Mesodermal cell (in vitro differentiated cells): ENCODE data around the gene MYO3A. TPM values are rescaled to one million over a fixed set of nuclear protein-coding genes. Genes with fewer than 3 reads are reported as not detected.

Experiments
- H3K27ac ChIP-seq: 2 replicates; pipeline ENCODE4 v1.7.0; 2013; ENCODE audit warnings: mild to moderate bottlenecking, low read depth, low read length, moderate library complexity; ENCODE audit not compliant: severe bottlenecking
- H3K36me3 ChIP-seq: 2 replicates; pipeline ENCODE4 v1.7.1; 2013; ENCODE audit warnings: mild to moderate bottlenecking, low read length, moderate library complexity; ENCODE audit not compliant: control insufficient read depth, insufficient read depth
- H3K4me1 ChIP-seq: one replicate; pipeline ENCODE4 v1.7.1; 2013; ENCODE audit warnings: mild to moderate bottlenecking, low read length; ENCODE audit not compliant: insufficient read depth, control insufficient read depth, poor library complexity, severe bottlenecking
- H3K4me3 ChIP-seq: 2 replicates; pipeline ENCODE4 v1.7.0; 2013; ENCODE audit warnings: low read length, control low read depth, mild to moderate bottlenecking; ENCODE audit not compliant: insufficient read depth, poor library complexity, severe bottlenecking; ENCODE audit errors: extremely low read depth
- H3K9me3 ChIP-seq: 2 replicates; pipeline ENCODE4 v1.7.1; 2013; ENCODE audit warnings: mild to moderate bottlenecking, low read length, moderate library complexity; ENCODE audit not compliant: control insufficient read depth
- WGBS, 2 experiments: methylation state at CpG; one replicate each; pipeline ENCODE4 v1.1.5; 2013; ENCODE audit warnings: missing lambda C conversion rate in 2 of 2; ENCODE audit not compliant: insufficient coverage in 2 of 2; 5-methylcytosine and 5-hydroxymethylcytosine counted together
- polyA plus RNA-seq, 2 experiments: library from polyadenylated mRNA; stranded (reverse); fragments of 50-300 nt; gene quantifications; one replicate each; pipeline ENCODE4 v1.2.3, GENCODE V29; 2013

Gene MYO3A, protein sequence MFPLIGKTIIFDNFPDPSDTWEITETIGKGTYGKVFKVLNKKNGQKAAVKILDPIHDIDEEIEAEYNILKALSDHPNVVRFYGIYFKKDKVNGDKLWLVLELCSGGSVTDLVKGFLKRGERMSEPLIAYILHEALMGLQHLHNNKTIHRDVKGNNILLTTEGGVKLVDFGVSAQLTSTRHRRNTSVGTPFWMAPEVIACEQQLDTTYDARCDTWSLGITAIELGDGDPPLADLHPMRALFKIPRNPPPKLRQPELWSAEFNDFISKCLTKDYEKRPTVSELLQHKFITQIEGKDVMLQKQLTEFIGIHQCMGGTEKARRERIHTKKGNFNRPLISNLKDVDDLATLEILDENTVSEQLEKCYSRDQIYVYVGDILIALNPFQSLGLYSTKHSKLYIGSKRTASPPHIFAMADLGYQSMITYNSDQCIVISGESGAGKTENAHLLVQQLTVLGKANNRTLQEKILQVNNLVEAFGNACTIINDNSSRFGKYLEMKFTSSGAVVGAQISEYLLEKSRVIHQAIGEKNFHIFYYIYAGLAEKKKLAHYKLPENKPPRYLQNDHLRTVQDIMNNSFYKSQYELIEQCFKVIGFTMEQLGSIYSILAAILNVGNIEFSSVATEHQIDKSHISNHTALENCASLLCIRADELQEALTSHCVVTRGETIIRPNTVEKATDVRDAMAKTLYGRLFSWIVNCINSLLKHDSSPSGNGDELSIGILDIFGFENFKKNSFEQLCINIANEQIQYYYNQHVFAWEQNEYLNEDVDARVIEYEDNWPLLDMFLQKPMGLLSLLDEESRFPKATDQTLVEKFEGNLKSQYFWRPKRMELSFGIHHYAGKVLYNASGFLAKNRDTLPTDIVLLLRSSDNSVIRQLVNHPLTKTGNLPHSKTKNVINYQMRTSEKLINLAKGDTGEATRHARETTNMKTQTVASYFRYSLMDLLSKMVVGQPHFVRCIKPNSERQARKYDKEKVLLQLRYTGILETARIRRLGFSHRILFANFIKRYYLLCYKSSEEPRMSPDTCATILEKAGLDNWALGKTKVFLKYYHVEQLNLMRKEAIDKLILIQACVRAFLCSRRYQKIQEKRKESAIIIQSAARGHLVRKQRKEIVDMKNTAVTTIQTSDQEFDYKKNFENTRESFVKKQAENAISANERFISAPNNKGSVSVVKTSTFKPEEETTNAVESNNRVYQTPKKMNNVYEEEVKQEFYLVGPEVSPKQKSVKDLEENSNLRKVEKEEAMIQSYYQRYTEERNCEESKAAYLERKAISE (N-terminal part only)
- 1.1 TPM for polyA plus RNA-seq (2013, experiment 1 of 2)
- polyA plus RNA-seq (2013, experiment 2 of 2) = 0.76 TPM

DNA sequence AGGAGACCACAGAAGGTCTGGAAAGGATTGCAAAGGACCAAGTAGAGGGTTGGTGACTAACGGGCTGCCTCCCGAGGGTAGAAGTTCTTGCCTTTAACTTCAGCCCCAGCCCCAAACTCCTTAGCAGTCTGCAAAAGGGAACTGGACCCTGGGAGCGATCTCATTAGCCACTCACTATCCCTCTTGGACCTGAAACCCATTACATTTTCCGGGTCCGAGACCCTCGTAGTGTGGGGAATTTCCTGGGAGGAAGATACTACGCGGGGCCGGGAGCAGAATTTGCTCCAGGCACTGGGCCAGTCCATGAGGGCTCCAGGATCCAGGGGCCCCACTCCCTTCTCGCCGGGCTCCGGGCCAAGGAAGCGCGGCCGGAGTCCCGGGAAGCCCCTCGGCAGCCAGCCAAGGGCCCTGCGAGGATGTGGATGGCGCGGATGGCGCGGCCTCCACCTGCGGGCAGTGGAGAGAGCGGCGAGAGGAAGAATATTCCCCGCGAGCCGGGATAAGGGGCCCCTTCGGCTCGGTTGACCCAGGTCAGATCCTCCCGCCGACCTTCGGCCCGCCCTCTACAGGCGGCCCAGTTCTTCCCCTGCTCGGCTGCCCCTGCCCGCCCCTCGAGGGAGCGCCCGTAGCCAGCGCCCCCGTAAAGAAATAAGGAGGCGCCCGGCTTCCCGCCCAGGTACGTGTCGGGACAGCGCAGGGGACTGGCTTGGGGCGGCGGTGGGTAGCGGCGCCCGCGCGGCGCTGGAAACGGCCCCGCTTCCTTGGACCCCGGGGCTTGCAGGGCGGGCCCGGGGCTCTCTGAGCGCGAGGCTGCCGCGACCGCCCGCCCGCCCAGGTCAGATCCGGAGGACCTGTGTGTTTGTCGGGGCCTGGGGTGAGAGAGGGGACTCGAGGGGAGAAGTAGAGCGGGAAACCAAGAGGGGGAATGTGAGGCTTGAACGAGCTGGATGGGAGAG lies at the start of gene MYO3A:
Gene MYO3A, plus strand, starts transcription at position 577 of the 956 bp plus-strand sequence. CDS start 17,882 bp downstream, outside the sequence.
- no peak within 1 kb of the TSS for H3K27ac ChIP-seq
- H3K36me3 ChIP-seq = no peaks in the 10 kb centered on the region
- no peaks in the 10 kb centered on the region for H3K9me3 ChIP-seq
- H3K4me1 ChIP-seq = no peaks in the 10 kb centered on the region
- peak within 1 kb of the TSS; percentile 55 for H3K4me3 ChIP-seq
- WGBS, 2 experiments = 2 to 3% methylated on average over 27 to 57 of the region's 73 CpGs

DNA sequence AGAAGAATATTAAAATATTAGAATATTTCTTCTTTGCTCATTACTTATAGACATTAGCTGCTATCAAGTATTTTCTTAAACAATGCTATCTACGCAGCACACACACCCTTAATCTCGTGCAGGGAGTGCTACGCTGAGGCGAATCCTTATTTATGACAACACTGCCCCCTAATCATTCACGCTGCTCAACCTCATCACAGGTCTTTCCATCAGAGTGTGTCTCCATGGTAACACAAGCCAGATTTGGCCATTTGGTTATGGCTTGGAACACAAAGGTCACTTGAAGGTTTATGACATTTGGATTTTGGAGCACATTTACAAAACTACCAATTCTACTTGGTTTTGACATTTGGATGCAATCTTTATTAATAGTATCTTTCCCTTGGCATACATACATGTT lies 45.4 kb upstream of the MYO3A start:
- H3K4me1 ChIP-seq = no peaks in the 10 kb centered on the region
- H3K27ac ChIP-seq = no peak overlapping the region
- no peaks in the 10 kb centered on the region for H3K36me3 ChIP-seq
- no peak overlapping the region for H3K4me3 ChIP-seq
- H3K9me3 ChIP-seq = no peaks in the 10 kb centered on the region
- WGBS, 2 experiments = 94% methylated on average over 5 of the region's 5 CpGs; no CpG with 5 or more reads in 1 of the 2 experiments

DNA sequence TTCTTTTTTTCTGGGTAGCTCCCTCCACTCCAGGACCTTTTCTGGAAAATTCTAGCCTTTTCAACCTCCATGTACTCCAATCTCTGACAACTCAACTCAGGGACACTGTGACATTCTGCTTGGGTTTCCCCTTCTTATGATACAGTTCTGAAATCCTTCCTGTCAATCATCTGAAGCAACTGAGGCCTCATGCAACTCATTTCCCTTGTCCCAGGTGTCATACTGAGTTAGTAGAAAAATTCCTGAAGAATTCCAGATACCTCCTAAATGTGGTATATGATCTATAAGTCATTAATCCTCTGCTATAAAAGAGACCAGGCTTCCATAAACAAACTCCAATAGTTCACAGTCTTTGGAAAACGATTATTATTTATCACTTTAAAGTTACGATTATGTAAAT lies 43.0 kb upstream of the MYO3A start:
- H3K27ac ChIP-seq = no peak overlapping the region
- H3K4me1 ChIP-seq = no peaks in the 10 kb centered on the region
- H3K36me3 ChIP-seq = no peaks in the 10 kb centered on the region
- H3K9me3 ChIP-seq = no peaks in the 10 kb centered on the region
- no CpG with 5 or more reads among the region's 2 CpGs for WGBS, 2 experiments
- no peak overlapping the region for H3K4me3 ChIP-seq

DNA sequence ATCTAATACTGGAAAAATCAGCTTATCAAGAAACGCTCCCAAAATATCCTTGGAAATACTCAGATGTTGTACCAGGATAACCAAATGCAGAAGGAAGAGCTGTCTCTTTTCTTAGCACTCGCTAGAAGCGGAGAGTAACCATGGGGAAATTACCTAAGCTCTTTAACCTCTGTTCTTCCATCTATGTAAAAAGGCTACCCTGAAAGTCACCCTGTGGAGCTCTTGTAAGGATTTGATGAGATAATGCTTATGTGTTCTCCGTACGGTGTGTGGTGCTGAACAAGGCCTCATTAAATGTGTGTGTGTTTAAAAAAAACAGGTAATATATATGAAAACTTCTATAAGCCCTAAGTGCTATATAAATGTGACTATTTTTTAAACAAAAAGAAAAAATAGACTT lies 38.2 kb upstream of the MYO3A start:
- 100% methylated on average over 1 of the region's 5 CpGs; no CpG with 5 or more reads in 1 of the 2 experiments for WGBS, 2 experiments
- H3K27ac ChIP-seq = no peak overlapping the region

DNA sequence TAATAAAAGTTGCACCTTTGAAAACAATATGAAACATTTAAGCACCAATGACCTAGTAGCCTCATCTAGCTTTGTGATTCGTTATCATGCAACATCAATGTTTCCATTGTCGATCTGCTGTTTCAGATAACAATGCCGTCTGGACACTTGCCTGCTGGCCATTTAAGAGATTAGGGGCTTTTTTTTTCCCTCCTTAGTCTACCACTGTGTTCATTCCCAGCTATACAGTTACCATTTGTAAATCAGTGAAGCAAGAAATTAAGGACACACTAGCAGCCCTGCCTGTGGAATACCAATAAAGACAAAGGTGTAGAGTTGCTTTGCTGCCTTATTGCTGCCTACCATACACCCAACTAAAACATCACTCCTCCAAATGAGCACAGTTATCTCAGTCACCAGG lies 37.6 kb upstream of the MYO3A start:
- 86 to 100% methylated on average over 2 to 3 of the region's 3 CpGs for WGBS, 2 experiments
- Histone ChIP-seq H3K4me1 (no peaks in the 10 kb centered on the region), H3K4me3 (no peak overlapping the region), H3K9me3 (no peaks in the 10 kb centered on the region), H3K36me3 (no peaks in the 10 kb centered on the region), H3K27ac (no peak overlapping the region)

More for the DNA sequence above, 38.2 kb upstream of the MYO3A start:
- no peaks in the 10 kb centered on the region for H3K4me1 ChIP-seq
- H3K9me3 ChIP-seq = no peaks in the 10 kb centered on the region
- no peak overlapping the region for H3K4me3 ChIP-seq
- H3K36me3 ChIP-seq = no peaks in the 10 kb centered on the region

DNA sequence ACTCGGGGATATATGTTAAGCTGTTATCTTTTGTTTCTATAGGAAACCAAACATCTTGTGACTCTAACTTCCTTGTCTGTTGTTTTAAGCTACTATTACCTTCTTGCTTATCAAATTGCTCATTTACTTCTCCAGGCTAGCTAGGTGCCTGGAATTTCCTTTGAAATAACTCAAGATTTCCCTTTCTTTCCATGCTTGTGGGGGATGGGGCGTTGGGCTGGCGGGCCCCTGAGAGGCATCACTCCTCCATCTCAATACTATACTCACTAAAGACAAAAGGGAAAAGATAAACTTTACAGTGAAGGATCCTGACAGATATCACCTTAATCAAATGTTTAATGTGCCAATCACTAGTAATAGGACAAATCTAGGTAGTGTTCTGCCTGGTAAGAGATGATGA lies 34.7 kb upstream of the MYO3A start:
- H3K27ac ChIP-seq = no peak overlapping the region
- H3K4me3 ChIP-seq = no peak overlapping the region
- H3K4me1 ChIP-seq = peaks cover 2% of the 10 kb centered on the region
- H3K9me3 ChIP-seq = no peaks in the 10 kb centered on the region
- no CpG with 5 or more reads among the region's 3 CpGs for WGBS, 2 experiments
- H3K36me3 ChIP-seq = no peaks in the 10 kb centered on the region

DNA sequence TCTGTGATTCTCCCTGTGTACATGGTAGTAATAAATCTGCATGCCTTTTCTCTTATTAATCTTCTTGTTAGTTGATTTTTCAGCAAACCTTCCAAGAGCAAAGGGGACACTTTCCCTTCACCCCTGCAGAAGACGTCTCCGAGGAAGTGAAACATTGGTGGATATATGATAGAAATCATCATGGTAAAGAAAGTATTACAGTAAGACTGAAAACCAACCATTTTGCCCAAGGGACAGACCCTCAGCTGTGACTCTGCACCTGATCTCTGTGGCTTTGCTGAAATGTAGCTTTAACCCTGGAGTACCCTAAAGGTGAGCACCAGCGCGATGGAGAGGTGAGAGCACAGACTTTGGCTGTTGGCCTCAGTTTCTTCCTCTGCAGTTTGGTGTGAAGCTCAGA lies 32.8 kb upstream of the MYO3A start:
- no peak overlapping the region for H3K4me3 ChIP-seq
- WGBS, 2 experiments = 100% methylated on average over 2 to 4 of the region's 4 CpGs
- no peaks in the 10 kb centered on the region for H3K9me3 ChIP-seq
- no peak overlapping the region for H3K27ac ChIP-seq
- H3K36me3 ChIP-seq = no peaks in the 10 kb centered on the region
- H3K4me1 ChIP-seq = peaks cover 4% of the 10 kb centered on the region

DNA sequence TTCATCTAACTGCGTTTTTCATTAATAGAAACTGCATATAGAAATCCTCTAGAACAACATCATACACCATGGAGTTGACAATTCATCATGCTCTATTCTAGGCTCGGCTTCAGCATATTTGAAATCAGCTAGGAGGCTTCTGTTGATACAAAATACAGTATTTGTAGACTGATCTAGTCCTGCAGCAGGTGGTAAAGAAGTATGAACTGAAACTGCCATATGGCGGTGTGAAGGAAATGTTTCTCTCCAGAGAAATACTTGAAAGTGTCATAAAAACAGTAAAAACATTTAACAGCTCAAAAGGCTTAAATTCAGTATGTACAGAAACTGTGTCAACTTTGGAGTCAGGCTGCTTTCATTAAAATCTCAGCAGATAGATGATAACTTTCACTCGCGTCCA lies 32.0 kb upstream of the MYO3A start:
- H3K36me3 ChIP-seq = no peaks in the 10 kb centered on the region
- 89 to 90% methylated on average over 2 to 4 of the region's 5 CpGs for WGBS, 2 experiments
- H3K9me3 ChIP-seq = no peaks in the 10 kb centered on the region
- H3K4me3 ChIP-seq = no peak overlapping the region
- H3K4me1 ChIP-seq = peaks cover 4% of the 10 kb centered on the region
- no peak overlapping the region for H3K27ac ChIP-seq

DNA sequence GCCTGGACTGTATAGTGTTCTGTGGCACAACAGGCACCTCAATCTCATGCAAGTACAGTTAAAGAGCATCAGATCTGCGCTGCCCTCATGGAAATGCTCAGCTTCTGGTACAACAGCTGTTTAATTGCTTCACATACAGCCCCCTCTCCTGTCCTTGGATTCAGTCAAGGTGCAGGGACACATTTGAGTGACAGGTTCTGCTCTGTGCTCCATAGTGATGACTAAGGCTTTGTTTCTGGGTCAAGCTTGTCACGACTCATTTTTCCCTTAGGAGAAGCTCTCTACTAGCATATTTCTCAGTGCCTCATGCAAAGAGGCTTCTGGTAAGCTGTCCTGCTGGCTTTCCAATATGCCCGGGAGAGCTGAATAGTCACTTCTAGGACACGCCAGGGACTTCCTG lies 26.8 kb upstream of the MYO3A start:
- Histone ChIP-seq H3K4me3 (no peak overlapping the region), H3K4me1 (peaks cover 4% of the 10 kb centered on the region), H3K27ac (no peak overlapping the region), H3K9me3 (peaks cover 7% of the 10 kb centered on the region), H3K36me3 (no peaks in the 10 kb centered on the region)
- WGBS, 2 experiments = 80 to 90% methylated on average over 1 to 2 of the region's 4 CpGs
